DND-41 (cell line): ENCODE measurements around the gene SLC10A7.

Source experiments
- ATAC-seq: fragments of 200-7000 bp; cut with Tn5 transposase; 3 replicates; pipeline ENCODE4 v1.9.1; 2021; ENCODE audit warnings: low read depth; ENCODE audit not compliant: insufficient read depth
- DNase-seq: peaks from one replicate; pipeline ENCODE4 v3.0.0-alpha.2; 2020
- H2AFZ ChIP-seq: 2 replicates; pipeline ENCODE4 v1.6.0; 2012; ENCODE audit warnings: low read depth, low read length
- H3K27ac ChIP-seq: 2 replicates; pipeline ENCODE4 v1.5.1; 2012; ENCODE audit warnings: low read length, inconsistent platforms
- H3K27me3 ChIP-seq: fragments of 200-600 bp; sonication (generic); 2 replicates; pipeline ENCODE4 v1.6.0; 2012; ENCODE audit warnings: low read length, mild to moderate bottlenecking, inconsistent platforms; ENCODE audit not compliant: insufficient read depth, poor library complexity
- H3K36me3 ChIP-seq: 2 replicates; pipeline ENCODE4 v1.5.1; 2012; ENCODE audit warnings: low read length, inconsistent platforms; ENCODE audit not compliant: insufficient read depth
- H3K4me1 ChIP-seq: 2 replicates; pipeline ENCODE4 v1.5.1; 2012; ENCODE audit warnings: mild to moderate bottlenecking, low read length; ENCODE audit not compliant: insufficient read depth
- H3K4me2 ChIP-seq: 2 replicates; pipeline ENCODE4 v1.6.0; 2012; ENCODE audit warnings: mild to moderate bottlenecking, moderate library complexity, low read length, inconsistent platforms; ENCODE audit not compliant: insufficient read depth
- H3K4me3 ChIP-seq, 2 experiments: fragments of 200-600 bp in 1 of 2; shearing (Covaris generic) in 1 of 2; 2 replicates each; pipeline ENCODE4 v1.5.1; 2012 to 2016; ENCODE audit warnings: inconsistent platforms in 2 of 2, low read length in 2 of 2, mild to moderate bottlenecking in 2 of 2, low read depth in 1 of 2, moderate library complexity in 1 of 2
- H3K79me2 ChIP-seq: 2 replicates; pipeline ENCODE4 v1.6.0; 2012; ENCODE audit warnings: low read length, inconsistent platforms; ENCODE audit not compliant: insufficient read depth
- H3K9ac ChIP-seq: 2 replicates; pipeline ENCODE4 v1.6.0; 2012; ENCODE audit warnings: low read depth, mild to moderate bottlenecking, inconsistent platforms, low read length, moderate library complexity
- H3K9me3 ChIP-seq: 2 replicates; pipeline ENCODE4 v1.5.1; 2012; ENCODE audit warnings: low read length, moderate library complexity, mild to moderate bottlenecking, inconsistent platforms; ENCODE audit not compliant: insufficient read depth, severe bottlenecking
- H4K20me1 ChIP-seq: 2 replicates; pipeline ENCODE4 v1.6.0; 2012; ENCODE audit warnings: low read length; ENCODE audit not compliant: insufficient read depth
- EZH2 ChIP-seq: IDR thresholded peaks from 3 replicates; pipeline ENCODE4 v1.6.1; 2012; ENCODE audit warnings: borderline replicate concordance, low read depth, mild to moderate bottlenecking, moderate library complexity, low read length, inconsistent platforms; ENCODE audit not compliant: severe bottlenecking
- TF ChIP-seq, protein P1 (sequence below): IDR thresholded peaks from 2 replicates; pipeline ENCODE4 v1.5.1; 2012; ENCODE audit warnings: borderline replicate concordance, low read length, moderate library complexity, mild to moderate bottlenecking; ENCODE audit not compliant: poor library complexity, severe bottlenecking; ENCODE audit errors: extremely low read depth

The SLC10A7 gene

DNA sequence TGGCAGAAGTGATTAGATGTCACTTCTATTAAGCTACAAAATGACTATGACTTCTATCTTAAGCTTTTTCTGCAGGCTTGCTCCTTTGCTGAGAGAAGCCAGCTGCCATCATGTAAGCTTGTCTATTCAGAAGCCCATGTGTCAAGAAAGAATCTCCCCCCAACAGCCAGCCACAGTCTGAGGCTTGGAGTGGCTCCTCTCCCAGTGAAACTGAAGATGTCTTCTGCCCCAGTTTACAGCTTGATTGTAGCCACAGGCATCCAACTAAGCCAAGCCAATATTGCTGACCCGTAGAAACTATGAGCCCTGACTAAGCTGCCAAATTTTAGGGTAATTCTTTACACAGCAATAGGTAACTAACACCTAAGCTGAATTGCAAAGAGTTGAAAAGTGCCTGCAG, 26.7 kb upstream of the SLC10A7 start:
- Histone ChIP-seq H3K9ac (no peak overlapping the region), H3K36me3 (no peaks in the 10 kb centered on the region), H3K4me2 (no peak overlapping the region), H3K4me1 (no peaks in the 10 kb centered on the region), H3K27me3 (no peaks in the 10 kb centered on the region), H3K4me3 (no peak overlapping the region), H3K27ac (no peak overlapping the region), H3K9me3 (peaks cover 2% of the 10 kb centered on the region), H4K20me1 (no peaks in the 10 kb centered on the region), H3K79me2 (no peaks in the 10 kb centered on the region), H2AFZ (no peak overlapping the region)
- no peak for ATAC-seq
- TF ChIP-seq, protein P1, sequence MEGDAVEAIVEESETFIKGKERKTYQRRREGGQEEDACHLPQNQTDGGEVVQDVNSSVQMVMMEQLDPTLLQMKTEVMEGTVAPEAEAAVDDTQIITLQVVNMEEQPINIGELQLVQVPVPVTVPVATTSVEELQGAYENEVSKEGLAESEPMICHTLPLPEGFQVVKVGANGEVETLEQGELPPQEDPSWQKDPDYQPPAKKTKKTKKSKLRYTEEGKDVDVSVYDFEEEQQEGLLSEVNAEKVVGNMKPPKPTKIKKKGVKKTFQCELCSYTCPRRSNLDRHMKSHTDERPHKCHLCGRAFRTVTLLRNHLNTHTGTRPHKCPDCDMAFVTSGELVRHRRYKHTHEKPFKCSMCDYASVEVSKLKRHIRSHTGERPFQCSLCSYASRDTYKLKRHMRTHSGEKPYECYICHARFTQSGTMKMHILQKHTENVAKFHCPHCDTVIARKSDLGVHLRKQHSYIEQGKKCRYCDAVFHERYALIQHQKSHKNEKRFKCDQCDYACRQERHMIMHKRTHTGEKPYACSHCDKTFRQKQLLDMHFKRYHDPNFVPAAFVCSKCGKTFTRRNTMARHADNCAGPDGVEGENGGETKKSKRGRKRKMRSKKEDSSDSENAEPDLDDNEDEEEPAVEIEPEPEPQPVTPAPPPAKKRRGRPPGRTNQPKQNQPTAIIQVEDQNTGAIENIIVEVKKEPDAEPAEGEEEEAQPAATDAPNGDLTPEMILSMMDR: no peak
- TF ChIP-seq EZH2: no peak
- no peak for DNase-seq

DNA sequence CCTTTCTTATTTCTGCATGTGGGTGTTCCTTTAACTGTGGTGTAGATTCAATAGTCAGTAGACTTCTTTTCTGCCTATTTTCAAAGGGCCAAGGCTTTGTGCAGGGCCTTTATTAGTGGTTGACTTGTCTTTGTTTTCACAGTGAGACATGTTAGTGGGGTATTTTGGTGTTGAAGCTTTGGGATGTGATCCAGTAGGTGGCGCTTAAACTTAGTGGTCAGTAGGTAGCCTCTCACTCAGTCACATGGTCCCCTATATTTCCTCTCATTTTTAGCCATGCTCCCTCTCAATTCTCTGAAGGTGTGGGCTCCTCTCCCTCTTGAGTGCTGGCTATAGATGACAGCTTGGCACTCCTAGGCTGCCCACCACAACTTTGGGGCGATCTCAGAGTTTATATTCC, 23.4 kb upstream of the SLC10A7 start:
- H3K79me2 ChIP-seq: no peaks in the 10 kb centered on the region
- no peaks in the 10 kb centered on the region for H3K36me3 ChIP-seq
- no peak for DNase-seq
- no peaks in the 10 kb centered on the region for H3K4me1 ChIP-seq
- no peak overlapping the region for H3K27ac ChIP-seq
- peaks cover 2% of the 10 kb centered on the region for H3K9me3 ChIP-seq
- H3K4me3 ChIP-seq: no peak overlapping the region
- no peak overlapping the region for H3K4me2 ChIP-seq
- H2AFZ ChIP-seq: no peak overlapping the region
- no peaks in the 10 kb centered on the region for H3K27me3 ChIP-seq
- no peaks in the 10 kb centered on the region for H4K20me1 ChIP-seq
- ATAC-seq: no peak
- no peak for TF ChIP-seq EZH2
- TF ChIP-seq, protein P1: no peak
- no peak overlapping the region for H3K9ac ChIP-seq

DNA sequence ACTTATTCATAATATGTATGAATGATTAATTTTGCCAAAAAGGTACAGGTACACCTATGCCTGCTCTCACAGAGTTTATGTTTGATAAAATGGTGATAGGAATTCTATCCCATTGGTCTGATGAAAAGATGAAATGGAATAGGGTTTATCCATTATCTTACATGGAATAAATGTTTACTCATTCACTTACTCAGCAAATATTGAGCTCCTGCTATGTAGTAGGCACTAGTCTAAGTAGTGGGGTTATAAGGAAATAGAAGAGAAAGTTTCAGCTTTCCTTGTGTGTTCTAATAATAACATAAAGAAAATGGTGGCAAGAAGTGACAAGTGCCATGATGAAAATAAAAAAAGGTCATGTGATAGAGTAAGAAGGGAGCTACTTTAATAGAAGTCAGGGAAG, 12.4 kb upstream of the SLC10A7 start:
- Histone ChIP-seq H3K27ac (no peak overlapping the region), H3K36me3 (no peaks in the 10 kb centered on the region), H3K4me1 (no peaks in the 10 kb centered on the region), H4K20me1 (no peaks in the 10 kb centered on the region), H3K4me2 (no peak overlapping the region), H3K4me3 (no peak overlapping the region), H3K27me3 (no peaks in the 10 kb centered on the region), H3K9me3 (no peaks in the 10 kb centered on the region), H3K79me2 (no peaks in the 10 kb centered on the region), H2AFZ (no peak overlapping the region), H3K9ac (no peak overlapping the region)
- DNase-seq: no peak
- no peak for ATAC-seq
- TF ChIP-seq, protein P1: no peak
- no peak for TF ChIP-seq EZH2

- Histone ChIP-seq H3K79me2 (peaks cover 14% of the 10 kb centered on the region), H3K9me3 (no peaks in the 10 kb centered on the region), H2AFZ (no peak overlapping the region), H3K9ac (no peak overlapping the region), H4K20me1 (no peaks in the 10 kb centered on the region), H3K4me3 (no peak overlapping the region), H3K36me3 (no peaks in the 10 kb centered on the region), H3K27ac (no peak overlapping the region), H3K4me1 (peaks cover 18% of the 10 kb centered on the region), H3K4me2 (no peak overlapping the region), H3K27me3 (no peaks in the 10 kb centered on the region)
- TF ChIP-seq EZH2: no peak
- TF ChIP-seq, protein P1: no peak
- DNase-seq (no peak), ATAC-seq (no peak)
Observed at GRCh38 chr4:146525754-146526153, 4.0 kb upstream of the SLC10A7 start.
